Caco-2 (cell line): ENCODE results near the gene CD36. TPM values are rescaled to one million over a fixed set of nuclear protein-coding genes. Genes with fewer than 3 reads are reported as not detected.

Experiments
- BruUV-seq: library from RNA; stranded (reverse); fragments of 400-500 nt; replicated peaks from 2 replicates; lab custom pipeline; 2021; lab: Mats Ljungman, UMichigan
- CTCF ChIA-PET: fragments of 300-600 bp; sonication (Branson Sonifier 250); formaldehyde crosslinking; loops from one replicate; lab custom pipeline; 2022; ENCODE audit warnings: antibody characterized with exemption; lab: Charles Lee
- POLR2A ChIA-PET: fragments of 300-600 bp; sonication (Branson Sonifier 250); formaldehyde crosslinking; loops from one replicate; lab custom pipeline; 2022; ENCODE audit warnings: antibody characterized with exemption; lab: Charles Lee
- DNase-seq, 2 experiments: peaks; one replicate each; pipeline versions ENCODE4 v3.0.0 to v3.0.0-alpha.2; 2020 to 2022
- H3K27me3 ChIP-seq: replicated peaks from 2 replicates; pipeline ENCODE4 v1.6.0; 2011; ENCODE audit warnings: low read length; ENCODE audit not compliant: control insufficient read depth, insufficient read depth
- H3K36me3 ChIP-seq: 2 replicates; pipeline ENCODE4 v1.5.1; 2011; ENCODE audit warnings: low read length; ENCODE audit not compliant: control insufficient read depth, insufficient read depth
- H3K4me1 ChIP-seq: fragments of 250-450 bp; sonication (Bioruptor Pico); 2 replicates; pipeline ENCODE4 v1.5.1; 2020; ENCODE audit warnings: mild to moderate bottlenecking
- H3K4me3 ChIP-seq: 2 replicates; pipeline ENCODE4 v1.5.1; 2011; ENCODE audit warnings: low read depth, mild to moderate bottlenecking, control low read depth, low read length
- H3K9me3 ChIP-seq: fragments of 250-450 bp; sonication (Bioruptor Pico); 2 replicates; pipeline ENCODE4 v1.5.1; 2020; ENCODE audit warnings: mild to moderate bottlenecking, moderate library complexity
- H3K27ac Mint-ChIP-seq: one replicate; pipeline ENCODE4 v1.8.0; 2022; ENCODE audit warnings: mixed read lengths; ENCODE audit not compliant: unreplicated experiment
- H3K27me3 Mint-ChIP-seq: one replicate; pipeline ENCODE4 v1.8.0; 2022; ENCODE audit warnings: mixed read lengths; ENCODE audit not compliant: insufficient read depth, unreplicated experiment
- H3K36me3 Mint-ChIP-seq: one replicate; pipeline ENCODE4 v1.8.0; 2022; ENCODE audit warnings: mild to moderate bottlenecking, mixed read lengths; ENCODE audit not compliant: insufficient read depth, unreplicated experiment
- H3K4me1 Mint-ChIP-seq: one replicate; pipeline ENCODE4 v1.8.0; 2022; ENCODE audit warnings: low read depth, mixed read lengths; ENCODE audit not compliant: unreplicated experiment
- H3K4me3 Mint-ChIP-seq: one replicate; pipeline ENCODE4 v1.8.0; 2022; ENCODE audit warnings: mild to moderate bottlenecking, moderate library complexity, mixed read lengths; ENCODE audit not compliant: unreplicated experiment
- H3K9me3 Mint-ChIP-seq: one replicate; pipeline ENCODE4 v1.8.0; 2022; ENCODE audit warnings: mixed read lengths; ENCODE audit not compliant: unreplicated experiment
- intact Hi-C: fragments of 100-400 bp; cut with micrococcal nuclease; formaldehyde crosslinking; loops from one replicate; pipeline ENCODE4 v1.10.0; 2022; ENCODE audit not compliant: unreplicated experiment
- total RNA-seq: library from RNA; stranded (reverse); gene quantifications from 2 replicates; pipeline ENCODE4 v1.2.3, GENCODE V29; 2022
- TF ChIP-seq, protein P1 (sequence below), 2 experiments: fragments of 200-600 bp in 1 of 2; IDR thresholded peaks; 1 replicate in 1 of 2; 2 replicates in 1 of 2; pipeline versions ENCODE4 v1.5.1 to v1.8.0; 2011 to 2022; ENCODE audit warnings: antibody characterized with exemption in 1 of 2, control low read depth in 1 of 2, inconsistent platforms in 1 of 2, low read depth in 1 of 2, low read length in 1 of 2, mild to moderate bottlenecking in 1 of 2, moderate library complexity in 1 of 2; ENCODE audit not compliant: insufficient read depth in 1 of 2, severe bottlenecking in 1 of 2, unreplicated experiment in 1 of 2

Gene CD36
- total RNA-seq, 1 experiment from 2014 or later = not detected

DNA sequence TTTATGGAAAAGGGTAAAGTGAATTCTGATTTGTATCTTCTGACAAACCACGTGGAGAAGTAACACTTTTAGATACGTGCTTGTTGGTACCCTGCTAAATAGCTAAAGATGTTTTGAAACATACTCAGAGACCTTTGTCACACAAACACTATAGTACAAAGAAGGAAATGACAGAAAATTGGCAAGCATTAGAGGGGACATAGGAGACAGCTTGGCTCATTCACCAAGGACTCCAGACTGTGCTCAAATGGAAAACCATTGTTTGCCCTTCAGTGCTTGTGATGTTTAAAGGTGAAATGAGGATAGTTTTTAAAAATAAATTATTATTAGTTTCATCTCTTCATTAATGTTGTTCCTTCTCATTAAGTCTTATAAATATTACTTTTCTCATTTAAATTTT is 34.0 kb upstream of the CD36 start:
- H3K36me3 Mint-ChIP-seq = no peaks in the 10 kb centered on the region
- CTCF ChIA-PET = no interaction called here
- no peaks in the 10 kb centered on the region for H3K9me3 Mint-ChIP-seq
- H3K27ac Mint-ChIP-seq = no peak overlapping the region
- H3K27me3 ChIP-seq = no peaks in the 10 kb centered on the region
- H3K36me3 ChIP-seq = no peaks in the 10 kb centered on the region
- H3K4me3 ChIP-seq = no peak overlapping the region
- no peaks in the 10 kb centered on the region for H3K4me1 ChIP-seq
- H3K4me3 Mint-ChIP-seq = no peak overlapping the region
- no TSS peak for BruUV-seq
- no peak for DNase-seq
- H3K4me1 Mint-ChIP-seq = peaks cover 15% of the 10 kb centered on the region
- POLR2A ChIA-PET = interaction anchor here (0.6 kb wide), 1 partner anchor 1190 kb away, joined by 4 read pairs; no protein-coding TSS in a partner anchor
- TF ChIP-seq, protein P1, sequence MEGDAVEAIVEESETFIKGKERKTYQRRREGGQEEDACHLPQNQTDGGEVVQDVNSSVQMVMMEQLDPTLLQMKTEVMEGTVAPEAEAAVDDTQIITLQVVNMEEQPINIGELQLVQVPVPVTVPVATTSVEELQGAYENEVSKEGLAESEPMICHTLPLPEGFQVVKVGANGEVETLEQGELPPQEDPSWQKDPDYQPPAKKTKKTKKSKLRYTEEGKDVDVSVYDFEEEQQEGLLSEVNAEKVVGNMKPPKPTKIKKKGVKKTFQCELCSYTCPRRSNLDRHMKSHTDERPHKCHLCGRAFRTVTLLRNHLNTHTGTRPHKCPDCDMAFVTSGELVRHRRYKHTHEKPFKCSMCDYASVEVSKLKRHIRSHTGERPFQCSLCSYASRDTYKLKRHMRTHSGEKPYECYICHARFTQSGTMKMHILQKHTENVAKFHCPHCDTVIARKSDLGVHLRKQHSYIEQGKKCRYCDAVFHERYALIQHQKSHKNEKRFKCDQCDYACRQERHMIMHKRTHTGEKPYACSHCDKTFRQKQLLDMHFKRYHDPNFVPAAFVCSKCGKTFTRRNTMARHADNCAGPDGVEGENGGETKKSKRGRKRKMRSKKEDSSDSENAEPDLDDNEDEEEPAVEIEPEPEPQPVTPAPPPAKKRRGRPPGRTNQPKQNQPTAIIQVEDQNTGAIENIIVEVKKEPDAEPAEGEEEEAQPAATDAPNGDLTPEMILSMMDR (IDR thresholded peaks at IDR 0.05; ENCODE audit: insufficient read depth in 1 of 2, low read depth in 1 of 2, low read length in 1 of 2, severe bottlenecking in 1 of 2, unreplicated experiment in 1 of 2) = no peak
- intact Hi-C loops = no loop called here
- no peaks in the 10 kb centered on the region for H3K27me3 Mint-ChIP-seq
- H3K9me3 ChIP-seq = no peaks in the 10 kb centered on the region

DNA sequence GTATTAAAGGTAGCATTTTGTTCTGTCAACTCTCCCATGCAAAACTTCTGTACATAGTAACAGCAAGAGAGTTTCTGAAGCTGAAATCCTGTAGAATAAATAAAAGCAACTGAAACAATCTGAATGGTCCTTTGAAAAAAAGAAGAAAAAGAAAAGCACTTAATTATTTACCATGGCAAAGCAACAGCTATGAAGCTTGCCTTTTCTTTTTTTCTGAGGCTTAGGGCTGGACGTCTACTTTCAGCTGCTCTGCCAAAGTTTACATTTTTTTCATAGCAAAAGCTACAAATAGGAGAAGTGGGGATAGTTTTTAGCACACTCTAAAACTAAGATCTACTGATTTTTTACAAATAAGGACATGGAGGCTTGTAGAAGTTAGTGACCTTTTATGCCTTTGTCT is 31.3 kb upstream of the CD36 start:
- H3K4me3 ChIP-seq = no peak overlapping the region
- no peaks in the 10 kb centered on the region for H3K36me3 ChIP-seq
- no peak overlapping the region for H3K4me3 Mint-ChIP-seq
- H3K27me3 Mint-ChIP-seq = no peaks in the 10 kb centered on the region
- H3K9me3 Mint-ChIP-seq = no peaks in the 10 kb centered on the region
- DNase-seq = no peak
- no peaks in the 10 kb centered on the region for H3K36me3 Mint-ChIP-seq
- H3K27me3 ChIP-seq = no peaks in the 10 kb centered on the region
- intact Hi-C loops = no loop called here
- BruUV-seq = no TSS peak
- 0 out of 2 replicates have a peak, but pooled peaks cover 4% of the 10 kb centered on the region for H3K4me1 ChIP-seq
- TF ChIP-seq, protein P1 (IDR thresholded peaks at IDR 0.05; ENCODE audit: insufficient read depth in 1 of 2, low read depth in 1 of 2, low read length in 1 of 2, severe bottlenecking in 1 of 2, unreplicated experiment in 1 of 2) = no peak
- CTCF ChIA-PET = no interaction called here
- no peaks in the 10 kb centered on the region for H3K9me3 ChIP-seq
- H3K4me1 Mint-ChIP-seq = peaks cover 27% of the 10 kb centered on the region
- H3K27ac Mint-ChIP-seq = no peak overlapping the region
- POLR2A ChIA-PET = no interaction called here

DNA sequence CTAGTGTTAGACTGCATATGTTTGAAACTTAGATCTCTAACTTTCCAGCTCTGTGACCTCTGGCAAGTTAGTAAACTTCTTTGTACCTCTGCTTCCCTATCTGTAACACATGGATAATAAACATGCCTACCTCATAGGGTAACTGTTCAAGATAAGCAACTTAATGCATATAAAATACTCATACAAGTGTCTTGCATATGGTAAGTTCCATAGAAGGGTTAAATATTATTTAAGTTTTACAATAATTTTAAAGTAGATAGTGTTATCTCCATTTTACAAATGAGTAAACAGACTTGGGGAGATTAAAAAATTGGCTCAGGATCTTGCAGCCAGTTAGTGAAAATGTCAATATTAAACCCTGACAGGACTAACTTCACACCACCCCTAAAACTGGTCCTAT is 30.1 kb upstream of the CD36 start:
- Histone ChIP-seq H3K9me3 (no peaks in the 10 kb centered on the region), H3K36me3 (no peaks in the 10 kb centered on the region), H3K27me3 (no peaks in the 10 kb centered on the region), H3K4me1 (0 out of 2 replicates have a peak, but pooled peaks cover 4% of the 10 kb centered on the region), H3K4me3 (no peak overlapping the region)
- H3K4me3 Mint-ChIP-seq = no peak overlapping the region
- no peaks in the 10 kb centered on the region for H3K27me3 Mint-ChIP-seq
- TF ChIP-seq, protein P1 (IDR thresholded peaks at IDR 0.05; ENCODE audit: insufficient read depth in 1 of 2, low read depth in 1 of 2, low read length in 1 of 2, severe bottlenecking in 1 of 2, unreplicated experiment in 1 of 2) = no peak
- no peaks in the 10 kb centered on the region for H3K9me3 Mint-ChIP-seq
- intact Hi-C loops = no loop called here
- peaks cover 27% of the 10 kb centered on the region for H3K4me1 Mint-ChIP-seq
- ChIA-PET POLR2A (no interaction called here), CTCF (no interaction called here)
- BruUV-seq = no TSS peak
- H3K36me3 Mint-ChIP-seq = no peaks in the 10 kb centered on the region
- no peak overlapping the region for H3K27ac Mint-ChIP-seq
- DNase-seq = no peak
